ENCODE results near the gene RCAN3.
A peak's percentile ranks its signal among the peaks of the same experiment; 100 is the strongest.
"Not testable (repeated sequence)": the region's sequence is repeated elsewhere in the genome, so short reads cannot be mapped to it uniquely, and the experiment has no call there.

RCAN3 gene

GRCh38 chr1:24503870-24504523 is 1.4 kb downstream of the RCAN3 start:
- DNase-seq: no peak
- intact Hi-C loops (cut with DNase I): no loop called here

- intact Hi-C loops (cut with DNase I): no loop called here
- no peak for DNase-seq
Measured at GRCh38 chr1:24504560-24504959, 1.9 kb downstream of the RCAN3 start.

- peak in 4 of 42 donors; percentile 8 to 52 (median 31) for DNase-seq
- intact Hi-C loops (cut with DNase I): no loop called here
Measured at GRCh38 chr1:24505816-24506215, 3.2 kb downstream of the RCAN3 start.

GRCh38 chr1:24506691-24507381 is 4.2 kb downstream of the RCAN3 start:
- intact Hi-C loops (cut with DNase I): no loop called here
- DNase-seq: no peak

- intact Hi-C loops (cut with DNase I): no loop called here
- no peak for DNase-seq
Measured at GRCh38 chr1:24507405-24507804, 4.8 kb downstream of the RCAN3 start.

- no peak for DNase-seq
- intact Hi-C loops (cut with DNase I): no loop called here
Measured at GRCh38 chr1:24508911-24509310, 6.3 kb downstream of the RCAN3 start.

- intact Hi-C loops (cut with DNase I): no loop called here
- DNase-seq: no peak
Measured at GRCh38 chr1:24513706-24514105, 11.1 kb downstream of the RCAN3 start.

- intact Hi-C loops (cut with DNase I): no loop called here
- DNase-seq: no peak
Measured at GRCh38 chr1:24514946-24515345, 12.3 kb downstream of the RCAN3 start.

- intact Hi-C loops (cut with DNase I): not testable (repeated sequence)
Measured at GRCh38 chr1:24515671-24516209, 13.1 kb downstream of the RCAN3 start.

GRCh38 chr1:24516506-24516905 is 13.9 kb downstream of the RCAN3 start:
- intact Hi-C loops (cut with DNase I): no loop called here
- DNase-seq: no peak

More at GRCh38 chr1:24515671-24516209, 13.1 kb downstream of the RCAN3 start:
- DNase-seq: not testable (repeated sequence)

GRCh38 chr1:24517898-24518297 is 15.3 kb downstream of the RCAN3 start:
- no peak for DNase-seq
- intact Hi-C loops (cut with DNase I): no loop called here

GRCh38 chr1:24520282-24520681 is 17.6 kb downstream of the RCAN3 start:
- DNase-seq; intact Hi-C loops (cut with DNase I): not testable (repeated sequence)

GRCh38 chr1:24525606-24526005 is 23.0 kb downstream of the RCAN3 start:
- intact Hi-C loops (cut with DNase I): no loop called here
- no peak for DNase-seq

GRCh38 chr1:24526045-24526444 is 23.4 kb downstream of the RCAN3 start:
- intact Hi-C loops (cut with DNase I): no loop called here
- no peak for DNase-seq

GRCh38 chr1:24526940-24527542 is 24.4 kb downstream of the RCAN3 start:
- intact Hi-C loops (cut with DNase I): no loop called here
- DNase-seq: peak in 20 of 42 donors; percentile 9 to 75 (median 36)

- intact Hi-C loops (cut with DNase I): no loop called here
- DNase-seq: no peak
Measured at GRCh38 chr1:24528744-24529143, 26.1 kb downstream of the RCAN3 start.

- intact Hi-C loops (cut with DNase I): not testable (repeated sequence)
Measured at GRCh38 chr1:24529292-24529691, 26.7 kb downstream of the RCAN3 start.

GRCh38 chr1:24535021-24535424 is 32.4 kb downstream of the RCAN3 start:
- DNase-seq: peak in 1 of 42 donors; percentile 18
- intact Hi-C loops (cut with DNase I): no loop called here

More at GRCh38 chr1:24529292-24529691, 26.7 kb downstream of the RCAN3 start:
- DNase-seq: not testable (repeated sequence)

GRCh38 chr1:24535778-24536177 is 33.1 kb downstream of the RCAN3 start:
- intact Hi-C loops (cut with DNase I): no loop called here
- DNase-seq: no peak

- intact Hi-C loops (cut with DNase I): no loop called here
- no peak for DNase-seq
Measured at GRCh38 chr1:24536391-24536840, 33.8 kb downstream of the RCAN3 start.
